ENCODE results near the gene LHX6.

The LHX6 gene

DNA sequence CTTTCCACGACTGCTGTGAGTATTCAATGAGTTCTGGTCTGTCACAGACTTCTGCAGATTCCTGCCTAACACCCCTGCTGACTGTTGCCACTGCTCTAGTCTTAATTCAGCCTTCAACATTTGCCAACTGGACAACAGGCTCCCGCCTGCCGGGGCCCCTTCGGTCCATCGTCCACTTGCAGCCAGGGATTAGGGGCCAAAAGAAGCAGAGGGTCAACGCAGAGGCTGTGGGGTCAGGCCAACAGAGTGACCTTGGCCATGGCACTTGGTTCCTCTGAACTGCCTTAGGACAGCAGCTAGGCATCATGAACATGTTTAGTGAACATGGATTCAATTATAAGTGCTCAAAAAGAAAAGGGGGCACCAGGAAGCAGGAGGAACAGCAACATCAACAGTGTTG, 40.4 kb downstream of the LHX6 start:
- DNase-seq: no peak

DNA sequence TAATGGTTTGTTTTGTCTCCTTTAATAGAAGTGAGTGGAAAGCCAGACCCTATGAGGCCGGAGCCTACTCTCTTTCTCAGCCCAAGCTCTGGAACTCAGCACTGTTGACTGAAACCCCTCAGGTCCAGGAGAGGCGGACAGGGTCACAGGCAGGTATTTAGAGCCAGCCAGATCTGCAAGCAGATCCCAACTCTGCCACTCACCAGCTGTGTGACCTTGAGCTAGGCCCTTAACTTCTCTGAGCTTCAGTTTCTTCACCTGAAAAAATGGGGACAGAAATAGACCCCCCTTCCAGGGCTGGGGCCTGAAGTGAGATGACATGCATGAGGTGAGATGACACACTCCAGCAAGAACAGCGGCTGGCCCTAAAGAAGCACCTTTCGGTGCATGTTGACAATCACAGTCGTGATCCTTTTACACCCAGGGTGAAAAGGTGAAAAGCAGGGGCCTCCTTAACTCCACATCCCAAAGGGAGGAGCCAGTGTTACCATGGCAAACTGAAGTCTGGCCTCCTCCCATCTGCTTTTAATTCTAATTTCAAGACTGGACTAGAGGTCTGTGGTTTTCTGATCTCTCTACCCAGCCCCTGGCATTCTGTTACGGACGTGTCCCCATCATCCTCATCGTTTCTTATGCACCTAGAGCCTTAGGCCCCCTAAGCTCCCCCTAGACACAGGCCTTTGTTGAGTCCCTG, 41.8 kb downstream of the LHX6 start:
- no peak for DNase-seq

DNA sequence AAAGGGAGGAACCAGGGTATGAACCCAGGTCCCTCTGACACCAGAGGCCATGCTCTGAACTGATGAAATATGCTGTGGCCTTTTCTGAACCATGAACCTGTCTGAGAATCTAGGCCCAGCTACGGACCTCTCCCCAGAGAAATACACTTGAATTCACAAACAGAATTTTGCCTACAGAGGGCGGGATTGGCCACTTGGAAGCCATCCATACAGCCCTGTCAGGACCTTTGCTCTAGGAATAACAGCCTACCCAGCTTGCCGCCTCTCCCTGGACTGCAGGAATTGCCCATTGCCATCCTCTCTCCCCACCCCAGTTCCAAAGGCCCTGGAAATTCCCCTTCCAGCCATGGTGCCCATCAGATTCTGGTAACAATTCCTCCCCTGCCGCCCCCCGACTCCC, 42.5 kb downstream of the LHX6 start:
- no peak for DNase-seq

DNA sequence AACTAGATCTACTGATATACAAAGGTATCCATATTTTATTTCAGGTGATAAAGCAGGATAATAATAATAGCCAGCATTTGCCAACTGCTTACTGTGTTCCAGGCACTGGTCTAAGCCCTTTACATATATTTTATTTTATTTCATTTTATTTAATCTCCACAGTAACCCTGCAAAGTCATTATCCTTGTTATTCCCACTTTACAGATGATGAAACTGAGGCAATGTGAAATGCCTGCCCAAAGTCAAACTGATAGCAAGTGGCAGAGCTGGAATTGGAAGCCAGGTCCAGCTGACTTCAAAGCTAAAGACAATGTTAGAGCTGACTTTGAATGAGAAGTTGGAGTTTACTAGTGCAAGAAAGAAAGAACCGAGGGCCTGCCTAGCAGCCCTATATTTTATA, 44.2 kb downstream of the LHX6 start:
- DNase-seq: no peak

DNA sequence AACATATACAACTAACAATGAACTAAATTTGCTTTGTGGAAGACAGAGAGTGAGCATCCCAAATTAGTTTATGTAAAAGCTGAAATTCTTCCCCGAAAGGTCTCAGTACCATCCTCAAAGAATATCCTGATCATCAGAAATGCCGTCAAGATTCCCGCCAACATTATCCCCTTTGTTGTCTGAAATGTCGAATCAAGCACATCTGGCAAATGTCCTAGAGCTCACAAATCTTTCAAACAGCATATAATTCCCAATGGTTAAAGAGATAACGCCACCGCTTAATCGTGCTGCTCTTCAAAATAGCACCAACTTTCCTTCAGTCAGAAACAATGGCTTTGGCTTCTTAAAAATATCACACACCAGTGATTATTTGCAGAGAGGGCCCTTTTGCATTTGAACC, 45.3 kb downstream of the LHX6 start:
- DNase-seq: no peak

DNA sequence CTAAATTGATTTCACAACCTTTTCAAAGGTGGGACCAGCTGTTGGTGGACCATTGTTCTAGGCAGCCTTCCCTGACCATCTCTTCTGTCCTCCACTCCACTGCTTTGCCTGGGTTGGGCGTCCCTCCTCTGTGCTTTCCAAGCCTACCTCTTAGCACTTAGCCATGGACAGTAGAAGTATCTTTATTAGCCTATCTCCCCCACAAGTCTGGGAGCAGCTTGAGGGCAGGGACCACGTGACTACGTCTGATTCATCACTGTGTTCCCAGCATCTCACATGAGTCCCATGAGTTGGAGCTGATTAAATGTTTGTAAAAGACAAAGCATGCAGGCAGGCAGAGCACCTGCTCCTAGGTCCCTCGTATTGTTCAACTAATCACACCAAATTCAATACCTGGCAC, 48.1 kb downstream of the LHX6 start:
- DNase-seq: no peak

DNA sequence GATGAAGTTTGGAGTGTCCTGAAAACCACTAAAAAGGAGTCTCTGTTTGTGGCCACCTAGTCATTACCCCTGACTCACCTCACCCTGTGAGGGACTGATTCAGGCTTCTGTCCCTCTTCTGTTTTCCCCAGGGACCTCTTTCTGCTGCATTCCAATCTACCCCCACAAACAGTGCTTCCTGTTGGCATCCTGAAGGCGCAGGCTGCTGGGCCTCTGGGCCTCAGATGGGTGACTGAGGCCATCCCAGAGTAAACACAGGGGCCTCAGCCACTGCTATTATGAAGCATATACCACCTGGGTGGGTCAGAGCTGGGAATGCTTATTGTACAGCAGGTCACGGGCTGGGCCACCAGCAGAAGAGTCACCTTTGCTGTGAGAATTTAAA, 49.1 kb downstream of the LHX6 start:
- no peak for DNase-seq

DNA sequence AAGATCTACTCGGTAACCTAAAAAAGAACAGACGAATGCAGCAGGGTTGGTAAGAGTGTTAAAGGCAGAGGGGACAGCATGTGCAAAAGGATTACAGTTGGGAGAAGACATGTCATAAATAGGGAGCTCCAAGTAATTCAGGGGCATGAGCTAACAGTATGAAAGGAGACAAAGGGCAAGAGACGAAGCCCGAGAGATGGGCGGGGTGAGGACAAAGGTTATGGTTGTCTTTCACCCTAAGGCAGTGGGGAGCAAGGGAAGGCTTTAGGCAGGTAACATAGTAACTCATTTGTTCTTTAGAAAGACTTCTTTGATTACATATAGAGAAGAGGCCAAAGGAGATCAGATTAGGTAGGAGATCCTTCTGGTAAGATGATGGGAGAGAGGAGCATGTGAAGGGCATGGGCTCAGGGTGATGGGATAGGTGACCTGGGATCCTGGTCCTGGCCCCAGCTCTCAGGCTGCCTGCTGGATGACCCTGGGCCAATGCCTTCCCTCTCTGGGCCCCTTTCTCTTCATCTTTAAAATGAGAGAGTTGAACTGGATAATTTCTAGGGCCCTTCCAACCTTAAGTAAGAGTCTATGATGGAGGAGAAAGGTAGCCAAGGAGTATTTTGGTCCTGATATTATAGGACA, 49.6 kb downstream of the LHX6 start:
- DNase-seq: no peak

DNA sequence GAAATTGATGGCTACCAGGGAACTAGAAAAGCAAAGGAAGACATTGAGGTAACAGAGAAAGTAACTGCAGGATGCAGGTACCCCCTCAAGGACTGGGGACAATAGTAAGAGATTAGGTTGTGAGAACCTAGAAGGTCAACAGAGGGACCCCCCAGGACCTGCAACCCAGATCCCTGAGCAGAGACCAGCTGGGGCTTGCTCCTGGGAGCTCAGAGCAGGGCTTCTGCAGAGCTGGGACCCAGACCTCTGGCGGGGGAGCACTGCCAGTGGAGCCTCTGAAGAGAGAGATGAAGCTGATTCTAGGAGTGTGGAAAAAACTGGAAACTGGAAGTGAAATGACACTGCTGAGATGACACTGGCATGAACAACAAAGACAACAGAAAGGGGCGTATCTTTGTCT, 51.8 kb downstream of the LHX6 start:
- DNase-seq: no peak

DNA sequence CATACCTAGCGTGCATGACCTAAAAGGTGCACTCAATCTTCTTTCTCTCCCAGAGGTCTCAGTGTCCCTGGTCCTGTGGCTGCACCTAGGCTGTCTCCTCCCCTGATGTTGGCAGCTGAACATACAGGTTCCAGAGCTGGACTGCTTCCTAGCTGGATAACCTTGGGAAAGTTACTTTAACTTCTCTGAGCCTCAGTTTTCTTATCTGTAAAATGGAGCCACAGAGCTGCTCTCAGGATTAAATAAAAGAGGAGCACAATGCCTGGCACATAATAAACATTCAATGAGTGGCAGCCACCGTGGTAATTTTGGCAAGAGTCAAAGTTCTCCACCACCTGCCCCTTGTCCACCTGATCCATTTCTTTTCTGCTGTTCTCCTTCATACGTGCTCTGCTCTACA, 55.1 kb downstream of the LHX6 start:
- DNase-seq: no peak

DNA sequence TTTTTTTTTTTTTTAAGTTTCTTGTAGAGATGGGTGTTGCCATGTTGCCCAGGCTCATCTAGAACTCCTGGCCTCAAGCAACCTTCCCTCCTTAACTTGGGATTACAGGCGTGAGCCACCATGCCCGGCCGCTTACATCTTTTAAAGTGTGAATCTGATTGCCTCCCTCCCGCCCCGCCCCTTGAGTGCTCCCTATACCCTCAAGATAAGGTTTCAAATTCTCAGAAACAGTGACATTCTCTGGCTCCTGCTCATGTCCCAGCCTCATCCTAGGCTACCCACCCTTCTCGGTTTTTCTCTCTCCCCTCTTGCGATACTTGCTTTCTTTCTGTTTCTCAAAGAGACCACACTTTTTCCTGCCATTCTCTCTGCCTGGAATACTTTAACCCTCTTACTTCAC, 56.6 kb downstream of the LHX6 start:
- no peak for DNase-seq

DNA sequence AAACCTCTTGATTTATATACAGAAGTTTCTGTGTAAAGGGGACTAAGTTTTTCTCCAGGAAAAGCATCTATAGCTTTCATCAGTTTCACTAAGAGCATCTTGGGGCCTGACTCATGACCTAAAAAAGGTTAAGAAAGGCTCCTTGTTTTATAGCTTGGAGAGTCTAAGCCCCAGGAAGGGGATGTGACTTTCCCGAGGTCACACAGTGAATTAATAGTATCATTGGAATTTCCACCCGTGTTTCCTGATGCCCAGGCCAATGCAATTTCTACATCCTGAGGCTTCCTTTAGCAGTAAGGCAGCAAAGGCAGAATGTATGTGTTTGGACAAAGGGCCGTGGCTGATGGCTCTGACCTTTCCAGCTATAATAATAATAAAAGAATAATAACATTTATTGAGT, 60.4 kb downstream of the LHX6 start:
- no peak for DNase-seq

DNA sequence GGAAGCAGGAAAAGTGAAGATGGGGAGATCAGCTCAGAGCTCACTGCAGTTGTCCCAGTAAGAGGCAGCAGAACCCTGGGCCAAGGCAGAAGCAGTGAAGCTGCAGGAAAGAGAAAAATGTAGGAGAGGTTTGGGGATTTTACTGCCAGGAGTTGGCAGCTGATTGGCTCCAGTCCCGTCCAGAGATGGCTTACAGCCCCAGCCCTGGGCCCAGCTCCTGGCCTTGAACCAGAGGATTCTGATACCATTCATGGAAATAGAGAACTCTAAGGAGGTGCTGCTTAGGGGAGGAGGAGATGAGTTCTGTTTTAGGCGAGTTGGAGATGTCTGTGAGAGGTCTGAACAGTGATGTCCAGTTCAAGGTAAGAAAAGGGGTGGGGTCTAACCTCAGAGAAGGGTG, 64.5 kb downstream of the LHX6 start:
- no peak for DNase-seq

DNA sequence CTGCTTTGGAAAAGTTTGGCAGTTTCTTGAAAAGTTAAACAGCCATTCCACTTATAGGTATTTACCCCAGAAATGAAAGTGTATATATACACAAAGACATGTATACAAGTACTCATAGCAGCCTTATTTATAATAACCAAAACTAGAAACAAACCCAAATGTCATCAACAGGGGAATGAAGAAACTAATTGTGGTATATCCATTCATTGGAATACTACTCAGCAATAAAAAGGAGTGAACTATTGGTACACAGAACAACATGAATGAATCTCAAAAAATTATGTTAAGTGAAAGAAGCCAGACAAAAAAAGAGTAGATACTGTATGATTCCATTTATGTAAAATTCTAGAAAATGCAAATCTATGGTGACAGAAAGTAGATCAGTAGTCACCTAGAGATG, 66.3 kb downstream of the LHX6 start:
- no peak for DNase-seq

DNA sequence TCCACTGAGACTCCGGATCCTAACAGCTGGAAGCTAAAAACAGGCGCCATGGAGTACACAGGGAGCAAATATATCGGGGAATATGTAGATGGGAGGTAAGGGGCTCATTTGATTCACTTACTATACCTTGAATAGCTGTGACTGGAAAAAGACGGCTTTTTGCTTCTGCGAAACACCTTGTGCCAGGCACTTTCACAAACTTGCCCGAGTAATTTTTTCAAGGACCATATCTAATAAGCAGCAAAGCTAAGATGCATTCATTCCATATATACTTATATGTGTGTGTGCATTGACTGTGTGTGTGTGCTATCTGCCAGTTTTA, 68.9 kb downstream of the LHX6 start:
- DNase-seq: no peak

DNA sequence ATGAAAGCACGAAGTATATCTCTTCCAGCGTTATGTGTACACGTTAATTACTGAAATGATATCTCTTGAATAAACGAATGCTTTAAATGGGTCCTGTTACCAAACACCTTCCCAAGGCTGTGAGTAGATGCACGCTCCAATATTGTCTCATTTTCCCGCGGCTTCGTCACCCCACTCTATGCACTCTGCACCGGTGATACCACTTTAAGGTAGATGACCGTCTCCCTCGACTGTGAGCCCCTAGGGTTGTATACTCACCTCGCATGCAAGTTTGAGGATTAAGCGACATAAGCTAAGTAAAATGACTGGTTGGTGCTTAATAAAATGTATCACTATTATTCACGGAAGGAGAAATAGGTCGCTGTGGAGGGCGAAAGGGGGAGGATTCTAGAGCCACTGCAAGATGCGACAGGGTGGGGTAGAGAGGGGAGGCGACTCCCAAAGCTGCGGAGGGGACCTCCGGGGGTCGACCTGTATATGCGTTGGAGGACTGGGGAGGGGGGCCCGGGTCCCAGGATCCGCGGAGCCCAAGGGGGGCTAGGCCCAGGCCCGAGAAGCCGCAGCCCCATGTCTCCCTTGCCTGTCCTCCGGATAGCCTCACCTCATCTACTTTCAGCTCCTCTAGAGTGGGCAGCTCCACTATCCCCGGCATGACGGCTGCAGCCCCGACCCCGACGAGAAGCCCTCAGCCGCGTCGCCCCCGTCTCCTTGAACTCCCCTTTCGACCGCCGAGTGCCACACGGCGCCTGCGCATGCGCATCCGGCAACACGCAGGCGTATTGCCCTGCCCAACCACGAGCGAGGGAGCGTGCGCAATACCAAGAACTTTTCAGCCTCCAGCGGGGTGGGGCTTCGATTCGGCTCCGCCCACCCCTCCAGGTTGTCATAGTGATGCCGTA, 69.5 kb downstream of the LHX6 start, which contains the start of the genes MORN5 and NDUFA8:
Gene MORN5, plus strand, starts transcription at position 883 of the 899 bp plus-strand sequence. CDS start 65 bp downstream, outside the sequence.
Gene NDUFA8, minus strand, starts transcription at position 754 of the 899 bp plus-strand sequence. Its CDS starts 102 bp downstream, at position 652.
- DNase-seq: peak; percentile 85

DNA sequence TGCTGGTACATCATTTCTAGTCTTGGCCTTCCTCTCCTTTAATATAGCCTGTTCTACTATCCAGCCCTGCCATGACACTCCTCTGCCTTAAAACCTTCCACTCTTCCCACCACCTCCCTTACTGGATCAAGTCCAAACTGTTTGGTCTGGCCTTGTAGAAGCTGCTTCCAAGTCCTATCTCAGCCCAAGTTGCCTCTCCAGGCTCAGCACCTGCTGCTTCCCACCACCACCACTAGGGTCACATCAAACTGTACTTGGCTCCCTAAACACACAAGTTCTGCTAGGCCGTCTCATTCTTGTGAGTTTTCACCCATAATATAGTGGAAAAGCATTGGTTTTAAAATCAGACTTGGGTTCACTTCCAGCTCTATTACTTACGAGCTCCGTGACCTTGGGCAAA, 70.6 kb downstream of the LHX6 start:
- DNase-seq: no peak

DNA sequence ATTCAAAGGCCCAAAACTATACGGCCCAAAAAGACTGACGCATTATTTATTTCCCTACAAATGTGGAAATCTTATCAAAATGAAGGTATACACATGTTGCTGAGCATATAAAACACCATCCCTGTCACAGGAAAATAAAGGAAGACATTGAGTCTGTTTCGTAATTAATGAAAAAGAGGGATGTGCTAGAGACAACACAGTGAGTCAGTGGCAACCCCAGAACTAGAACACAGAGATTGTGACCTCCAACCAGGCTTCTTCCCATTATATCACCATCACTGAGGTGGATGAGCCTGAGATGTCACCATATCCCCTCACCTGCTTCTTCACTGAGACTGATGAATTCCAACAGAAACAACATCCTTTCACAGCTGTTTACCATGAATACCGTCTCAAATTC, 73.0 kb downstream of the LHX6 start:
- no peak for DNase-seq
